Measurements from ENCODE around the gene ASCL3.

DNA sequence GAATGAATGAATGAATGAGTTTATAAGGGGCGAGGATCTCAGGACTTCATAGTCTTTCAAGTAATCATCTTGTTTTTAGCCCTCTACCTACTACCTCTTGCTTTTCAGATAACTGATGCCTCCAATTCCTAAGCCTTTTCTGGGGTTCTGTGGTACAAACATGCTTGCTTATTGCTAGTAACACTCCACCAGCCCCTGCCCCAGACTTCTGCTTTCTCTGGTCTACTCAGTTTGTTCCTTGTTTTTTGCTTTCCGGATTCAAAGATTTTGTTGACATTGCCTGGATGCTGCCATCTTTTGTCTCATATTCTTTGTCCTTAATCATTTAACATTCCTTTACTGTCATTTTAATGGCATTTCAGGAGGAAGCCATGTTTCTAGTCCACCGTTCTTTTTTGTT is 30.3 kb upstream of the ASCL3 start:
- TF ChIP-seq, protein P1, sequence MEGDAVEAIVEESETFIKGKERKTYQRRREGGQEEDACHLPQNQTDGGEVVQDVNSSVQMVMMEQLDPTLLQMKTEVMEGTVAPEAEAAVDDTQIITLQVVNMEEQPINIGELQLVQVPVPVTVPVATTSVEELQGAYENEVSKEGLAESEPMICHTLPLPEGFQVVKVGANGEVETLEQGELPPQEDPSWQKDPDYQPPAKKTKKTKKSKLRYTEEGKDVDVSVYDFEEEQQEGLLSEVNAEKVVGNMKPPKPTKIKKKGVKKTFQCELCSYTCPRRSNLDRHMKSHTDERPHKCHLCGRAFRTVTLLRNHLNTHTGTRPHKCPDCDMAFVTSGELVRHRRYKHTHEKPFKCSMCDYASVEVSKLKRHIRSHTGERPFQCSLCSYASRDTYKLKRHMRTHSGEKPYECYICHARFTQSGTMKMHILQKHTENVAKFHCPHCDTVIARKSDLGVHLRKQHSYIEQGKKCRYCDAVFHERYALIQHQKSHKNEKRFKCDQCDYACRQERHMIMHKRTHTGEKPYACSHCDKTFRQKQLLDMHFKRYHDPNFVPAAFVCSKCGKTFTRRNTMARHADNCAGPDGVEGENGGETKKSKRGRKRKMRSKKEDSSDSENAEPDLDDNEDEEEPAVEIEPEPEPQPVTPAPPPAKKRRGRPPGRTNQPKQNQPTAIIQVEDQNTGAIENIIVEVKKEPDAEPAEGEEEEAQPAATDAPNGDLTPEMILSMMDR (IDR thresholded peaks at IDR 0.05): no peak
- no peak for TF ChIP-seq CHD4 (IDR thresholded peaks at IDR 0.05; ENCODE audit: borderline replicate concordance)
